DOHH2 (cell line): ENCODE results near the gene CDK17.

Experiments
- H3F3A ChIP-seq: fragments of 200-600 bp; sonication (generic), shearing (Covaris generic); 2 replicates; pipeline ENCODE4 v1.6.0; 2016; ENCODE audit warnings: antibody characterized with exemption, mild to moderate bottlenecking; ENCODE audit not compliant: control insufficient read depth, insufficient read depth
- H3K27ac ChIP-seq: fragments of 200-600 bp; sonication (generic); 2 replicates; pipeline ENCODE4 v1.5.1; 2014; ENCODE audit warnings: low read depth, mild to moderate bottlenecking, low read length, moderate library complexity
- H3K27me3 ChIP-seq: fragments of 200-600 bp; sonication (generic); 2 replicates; pipeline ENCODE4 v1.6.1; 2014; ENCODE audit warnings: mild to moderate bottlenecking, low read length, mixed read lengths; ENCODE audit not compliant: control insufficient read depth
- H3K36me3 ChIP-seq: fragments of 200-600 bp; sonication (generic); 2 replicates; pipeline ENCODE4 v1.6.1; 2014; ENCODE audit warnings: mild to moderate bottlenecking, low read length, moderate library complexity, mixed read lengths; ENCODE audit not compliant: control insufficient read depth
- H3K4me1 ChIP-seq: fragments of 200-600 bp; sonication (generic); 2 replicates; pipeline ENCODE4 v1.6.1; 2014; ENCODE audit warnings: mild to moderate bottlenecking, low read length, mixed read lengths; ENCODE audit not compliant: control insufficient read depth
- H3K4me2 ChIP-seq: fragments of 200-600 bp; sonication (generic); 2 replicates; pipeline ENCODE4 v1.6.0; 2014; ENCODE audit warnings: mild to moderate bottlenecking, low read length, moderate library complexity
- H3K4me3 ChIP-seq: fragments of 200-600 bp; sonication (generic); 2 replicates; pipeline ENCODE4 v1.5.1; 2014; ENCODE audit warnings: mild to moderate bottlenecking, low read length, mixed read lengths
- H3K79me2 ChIP-seq: fragments of 200-600 bp; sonication (generic); 2 replicates; pipeline ENCODE4 v1.6.1; 2014; ENCODE audit warnings: mild to moderate bottlenecking, low read length, mixed read lengths; ENCODE audit not compliant: control insufficient read depth
- H3K9me2 ChIP-seq: fragments of 200-600 bp; sonication (generic); replicated peaks from 2 replicates; pipeline ENCODE4 v1.6.1; 2014; ENCODE audit warnings: mild to moderate bottlenecking, low read length, mixed read lengths; ENCODE audit not compliant: control insufficient read depth
- H3K9me3 ChIP-seq: fragments of 200-600 bp; sonication (generic); 2 replicates; pipeline ENCODE4 v1.6.1; 2014; ENCODE audit warnings: antibody characterized with exemption, low read length, mixed read lengths; ENCODE audit not compliant: control insufficient read depth, insufficient read depth
- H4K20me1 ChIP-seq: fragments of 200-600 bp; sonication (generic); 2 replicates; pipeline ENCODE4 v1.6.0; 2014; ENCODE audit warnings: low read depth, mild to moderate bottlenecking, antibody characterized with exemption, low read length, moderate library complexity; ENCODE audit not compliant: control insufficient read depth, insufficient read depth
- CTCF ChIP-seq: fragments of 200-600 bp; sonication (generic); IDR thresholded peaks from one replicate; pipeline ENCODE4 v1.5.1; 2014; ENCODE audit warnings: antibody characterized with exemption, mild to moderate bottlenecking, low read depth, low read length; ENCODE audit not compliant: poor library complexity, severe bottlenecking
- EZH2phosphoT487 ChIP-seq: fragments of 200-600 bp; sonication (generic); IDR thresholded peaks from 2 replicates; pipeline ENCODE4 v1.6.1; 2017; ENCODE audit warnings: borderline replicate concordance, mild to moderate bottlenecking, antibody characterized with exemption, low read length, moderate library complexity, mixed read lengths

CDK17 gene

DNA sequence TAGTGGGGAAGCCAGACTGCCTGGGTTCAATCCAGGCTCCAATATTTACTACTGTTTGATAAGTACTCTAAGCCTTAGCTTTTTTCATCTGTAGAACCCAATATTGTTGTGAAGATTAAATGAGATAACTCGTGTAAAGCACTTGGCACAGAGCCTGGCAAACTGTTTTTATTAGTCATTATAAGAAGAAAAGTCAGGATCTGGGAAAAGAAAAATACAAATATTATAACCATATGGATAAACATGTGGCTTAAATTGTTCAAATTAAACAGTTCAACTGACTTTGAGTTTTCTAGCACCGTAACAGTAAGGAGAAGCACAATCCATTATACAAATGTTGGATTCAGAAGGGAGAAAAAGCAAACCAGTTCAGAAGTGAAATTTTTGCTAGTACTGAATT, 22.0 kb upstream of the CDK17 start:
- no peaks in the 10 kb centered on the region for H3K9me2 ChIP-seq
- no peak overlapping the region for H3K4me3 ChIP-seq
- no peaks in the 10 kb centered on the region for H3K79me2 ChIP-seq
- no peaks in the 10 kb centered on the region; the same call in 1 of the 2 replicates for H3K27me3 ChIP-seq
- no peak for TF ChIP-seq EZH2phosphoT487
- no peak for TF ChIP-seq CTCF
- no peak overlapping the region for H3K27ac ChIP-seq
- no peaks in the 10 kb centered on the region for H3K36me3 ChIP-seq
- no peak overlapping the region for H3K4me2 ChIP-seq
- H4K20me1 ChIP-seq, result no peaks in the 10 kb centered on the region
- no peaks in the 10 kb centered on the region for H3F3A ChIP-seq
- no peaks in the 10 kb centered on the region for H3K4me1 ChIP-seq
- no peaks in the 10 kb centered on the region for H3K9me3 ChIP-seq

- no peaks in the 10 kb centered on the region for H3F3A ChIP-seq
- no peaks in the 10 kb centered on the region for H4K20me1 ChIP-seq
- TF ChIP-seq EZH2phosphoT487 (no peak), CTCF (no peak)
- H3K4me3 ChIP-seq, result no peak overlapping the region
- no peaks in the 10 kb centered on the region for H3K9me3 ChIP-seq
- peaks cover 5% of the 10 kb centered on the region for H3K27me3 ChIP-seq
- H3K36me3 ChIP-seq, result no peaks in the 10 kb centered on the region
- H3K27ac ChIP-seq, result no peak overlapping the region
- H3K4me1 ChIP-seq, result no peaks in the 10 kb centered on the region
- no peaks in the 10 kb centered on the region for H3K9me2 ChIP-seq
- H3K4me2 ChIP-seq, result no peak overlapping the region
- H3K79me2 ChIP-seq, result no peaks in the 10 kb centered on the region
Observed at GRCh38 chr12:96421014-96421413, 20.8 kb upstream of the CDK17 start.

- Histone ChIP-seq H3K4me3 (no peak overlapping the region), H3K79me2 (no peaks in the 10 kb centered on the region), H3K36me3 (no peaks in the 10 kb centered on the region), H3K4me2 (no peak overlapping the region), H3F3A (no peaks in the 10 kb centered on the region), H3K9me2 (no peaks in the 10 kb centered on the region), H3K27me3 (peaks cover 8% of the 10 kb centered on the region), H3K9me3 (no peaks in the 10 kb centered on the region), H4K20me1 (no peaks in the 10 kb centered on the region), H3K27ac (no peak overlapping the region), H3K4me1 (no peaks in the 10 kb centered on the region)
- TF ChIP-seq EZH2phosphoT487 (no peak), CTCF (no peak)
Observed at GRCh38 chr12:96420277-96420835, 20.1 kb upstream of the CDK17 start.
